Measurements from ENCODE around the gene TMSB4X. TPM values are rescaled to one million over a fixed set of nuclear protein-coding genes. Genes with fewer than 3 reads are reported as not detected.

The TMSB4X gene
- total and polyA plus RNA-seq, 2 of the 8 experiments (the other 6 are each of a cell fraction or from before 2014, with no cell fraction given) = 2,063 to 2,112 TPM

- WGBS, 2 experiments (ENCODE audit: extremely low coverage in 1 of 2, insufficient coverage in 1 of 2, insufficient read length in 1 of 2, insufficient replicate concordance in 2 of 2, low coverage in 1 of 2, low lambda C conversion rate in 2 of 2, missing lambda C conversion rate in 1 of 2) = 5% methylated on average over 13 of the region's 34 CpGs; no CpG with 5 or more reads in 1 of the 2 experiments
- Histone ChIP-seq H3K4ac (replicated peaks; ENCODE audit: insufficient read length, low read depth, low read length) (no peak overlapping the region), H3K23ac (ENCODE audit: insufficient read length) (no peak overlapping the region), H2AK5ac (ENCODE audit: low read depth, low read length) (no peak overlapping the region), H4K20me1 (replicated peaks in 1 of 2; ENCODE audit: control insufficient read depth in 1 of 2, insufficient read depth in 2 of 2, low read length in 2 of 2) (no peaks in the 10 kb centered on the region), H3K14ac (ENCODE audit: insufficient read length) (no peak overlapping the region), H4K91ac (replicated peaks; ENCODE audit: insufficient read length, low read length) (no peak overlapping the region), H3K27me3 (replicated peaks in 1 of 4; ENCODE audit: control insufficient read depth in 3 of 4, extremely low read depth in 1 of 4, insufficient read depth in 3 of 4, low read length in 3 of 4) (no peaks in the 10 kb centered on the region), H2BK12ac (ENCODE audit: low read depth, low read length) (no peak overlapping the region), H3K18ac (ENCODE audit: extremely low read depth, low read length) (no peak overlapping the region), H2BK120ac (replicated peaks; ENCODE audit: low read depth, low read length) (no peak overlapping the region), H4K8ac (ENCODE audit: extremely low read depth, insufficient read depth, low read length) (no peak overlapping the region), H2AFZ (ENCODE audit: low read length) (no peak overlapping the region), H3K27ac (ENCODE audit: low read depth, low read length) (peak overlapping the region; percentile 91), H3K79me2 (ENCODE audit: control insufficient read depth in 1 of 2, insufficient read depth in 2 of 2, low read length in 2 of 2) (peaks cover 0 to 26% of the 10 kb centered on the region in 2 experiments; a peak in 3 of 4 replicates), H3K56ac (replicated peaks; ENCODE audit: insufficient read length, low read depth, low read length) (peak overlapping the region; percentile 82), H3K79me1 (ENCODE audit: low read depth, low read length) (no peaks in the 10 kb centered on the region), H2BK20ac (ENCODE audit: low read length) (no peak overlapping the region), H4K5ac (ENCODE audit: insufficient read length, low read depth, low read length) (peak overlapping the region; percentile 86), H3K36me3 (ENCODE audit: control insufficient read depth in 2 of 4, insufficient read depth in 4 of 4, low read length in 3 of 4) (peaks cover 0 to 27% (median 4%) of the 10 kb centered on the region in 4 experiments; a peak in 3 of 8 replicates), H3K4me1 (replicated peaks in 1 of 4; ENCODE audit: control insufficient read depth in 3 of 4, insufficient read depth in 4 of 4, low read length in 3 of 4) (peaks cover 0 to 10% (median 1%) of the 10 kb centered on the region in 4 experiments; a peak in 3 of 7 replicates), H3K4me2 (ENCODE audit: insufficient read depth in 1 of 2, low read depth in 2 of 2, low read length in 2 of 2) (peak overlapping the region; percentile 55 to 63; a peak in 3 of 4 replicates), H2BK5ac (ENCODE audit: low read depth, low read length) (no peak overlapping the region), H3K23me2 (ENCODE audit: low read depth, low read length) (no peaks in the 10 kb centered on the region), H3K4me3 (ENCODE audit: extremely low read depth in 1 of 4, insufficient read depth in 2 of 4, low read depth in 3 of 4, low read length in 4 of 4) (peak overlapping the region; percentile 82 to 100 (median 88)), H3K9me3 (ENCODE audit: insufficient read depth in 2 of 2, low read depth in 1 of 2, low read length in 1 of 2) (no peaks in the 10 kb centered on the region), H3K9ac (replicated peaks in 1 of 4; ENCODE audit: extremely low read depth in 1 of 4, low read depth in 3 of 4, low read length in 3 of 4) (peak overlapping the region; percentile 87 to 98 (median 93)), H2BK15ac (ENCODE audit: low read length) (no peak overlapping the region)
- POLR2A ChIA-PET (ENCODE audit: partially characterized antibody) = interaction anchor here (0.7 to 4.4 kb wide), 29 partner anchors 9 to 519 kb away, joined by 3 to 20 read pairs (median 5); no protein-coding TSS in a partner anchor
- CTCF ChIA-PET (ENCODE audit: partially characterized antibody) = interaction anchor here (0.6 kb wide), 1 partner anchor 332 kb away, joined by 3 read pairs; no protein-coding TSS in a partner anchor
- no peak for FAIRE-seq
- no peak for DNase-seq (ENCODE audit: low read depth in 1 of 2, low spot score in 2 of 2)
- TF ChIP-seq POLR2A (IDR thresholded peaks at IDR 0.05; ENCODE audit: control extremely low read depth in 1 of 2, low read depth in 2 of 2, low read length in 2 of 2) = peak; percentile 0 to 54; a peak in 2 of 3 replicates
- no peak for TF ChIP-seq CBX8 (IDR thresholded peaks at IDR 0.05; ENCODE audit: borderline replicate concordance, low read depth, low read length)
- TF ChIP-seq POLR2AphosphoS5 (IDR thresholded peaks at IDR 0.05; ENCODE audit: low read depth, low read length) = peak; percentile 61; the same call in 1 of the 2 replicates
- no peak for TF ChIP-seq FOSL1 (IDR thresholded peaks at IDR 0.05; ENCODE audit: insufficient read depth, low read depth, low read length)
- TF ChIP-seq SIN3A (conservative IDR thresholded peaks at IDR 0.05 in 1 of 2, IDR thresholded peaks at IDR 0.05 in 1 of 2; ENCODE audit: low read depth in 1 of 2, low read length in 2 of 2) = peak in 1 of 2 experiments; percentile 8; a peak in 1 of 4 replicates
- no peak for TF ChIP-seq SIRT6 (IDR thresholded peaks at IDR 0.05; ENCODE audit: low read length)
Measured at GRCh38 chrX:12975991-12976558, 1.2 kb downstream of the TMSB4X start.

All from H1 (cell line).